Activated naive CD8-positive, alpha-beta T cell treated with anti-CD3 and anti-CD28 coated beads, Interleukin-2, amount 50 U/mL, for 16 hours (primary cell): Measurements from ENCODE around the gene FAM131B.

Source experiments
- DNase-seq: peaks from one replicate; pipeline ENCODE4 v3.0.0-alpha.2; 2020; ENCODE audit warnings: low read depth, low spot score

FAM131B gene

DNA sequence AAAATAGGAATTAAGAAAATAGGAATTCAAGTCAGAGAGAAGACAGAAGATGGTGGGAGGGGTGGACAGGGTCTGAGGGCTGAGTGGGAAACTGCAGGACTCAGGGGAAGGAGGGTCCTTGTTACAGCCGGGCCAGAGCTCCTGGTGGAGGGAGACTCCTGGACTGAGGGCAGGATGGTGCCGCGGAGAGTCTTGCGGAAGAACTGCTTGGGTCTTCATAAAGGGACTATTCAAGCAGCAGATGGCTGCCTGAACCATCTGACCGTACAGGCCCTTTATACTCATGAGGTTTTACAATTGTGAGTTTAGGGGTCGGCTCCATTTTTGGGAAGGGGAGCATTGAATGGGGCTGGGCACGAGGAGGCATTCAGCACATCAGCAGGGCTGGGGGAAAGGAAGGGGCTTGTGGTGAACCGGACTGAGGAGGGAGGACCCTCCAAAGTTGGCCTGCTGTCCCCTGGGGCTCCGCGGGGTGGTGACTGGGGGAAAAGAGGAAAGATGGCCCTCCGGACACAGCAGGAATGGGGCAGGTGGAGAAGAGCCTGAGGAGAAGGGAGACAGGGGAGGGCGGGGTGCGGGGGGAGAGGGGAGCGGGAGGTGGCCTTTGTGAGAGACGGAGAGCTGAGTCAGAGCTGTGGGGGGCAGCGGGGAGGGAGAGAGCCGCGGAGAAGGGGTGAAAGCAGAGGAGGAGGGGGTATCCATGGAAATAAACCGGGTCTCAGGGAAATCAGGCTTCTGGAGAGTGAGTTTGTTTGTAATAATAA is 1.5 kb downstream of the FAM131B start:
- DNase-seq: no peak

DNA sequence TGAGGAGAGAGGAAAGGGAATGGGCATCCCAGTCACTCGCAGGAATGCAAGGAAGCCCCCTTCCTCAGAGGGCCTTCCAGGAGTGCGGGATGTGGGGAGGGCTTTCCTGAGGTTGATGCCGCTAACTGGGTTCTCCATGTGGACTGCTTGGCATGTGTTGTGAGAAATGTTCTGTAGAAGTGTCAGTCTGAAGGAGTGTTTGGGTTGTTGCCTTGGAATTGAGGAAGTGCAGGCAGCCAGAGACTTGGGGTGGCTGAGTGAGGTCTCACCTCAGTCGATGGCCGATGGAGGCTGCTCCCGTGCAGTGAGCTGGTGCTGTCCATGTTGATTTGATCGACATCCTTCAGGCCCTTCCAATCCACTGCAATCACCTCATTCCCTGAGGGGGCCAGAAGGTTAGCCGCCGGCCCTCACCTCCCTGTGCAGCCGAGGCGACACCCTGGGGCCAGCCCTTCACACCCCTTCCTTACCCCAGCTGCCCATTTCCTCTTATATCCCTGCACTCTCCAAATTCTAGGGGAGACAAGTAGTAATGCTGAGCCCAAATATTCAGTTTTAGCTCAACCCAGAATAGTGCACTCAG is 2.7 kb downstream of the FAM131B start:
- no peak for DNase-seq

DNA sequence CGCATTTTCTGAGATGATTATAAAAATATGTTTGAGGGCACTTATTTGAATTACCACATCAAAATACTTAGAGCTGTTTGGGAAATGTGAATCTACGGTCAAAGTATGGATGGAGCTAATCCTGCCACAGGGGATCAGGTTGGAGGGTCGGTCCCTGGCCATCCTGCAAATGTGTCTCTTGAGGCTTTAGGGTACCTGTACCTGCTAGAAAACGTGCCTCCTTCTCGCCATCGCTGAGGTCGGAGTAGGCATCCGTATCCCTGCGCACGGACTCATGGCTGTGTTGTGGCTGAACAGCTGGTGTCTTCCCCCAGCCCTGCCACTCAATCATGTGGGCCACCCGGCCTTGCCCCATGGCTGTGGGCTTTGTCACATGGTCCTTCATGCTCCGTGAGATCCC is 3.9 kb downstream of the FAM131B start:
- DNase-seq: no peak

DNA sequence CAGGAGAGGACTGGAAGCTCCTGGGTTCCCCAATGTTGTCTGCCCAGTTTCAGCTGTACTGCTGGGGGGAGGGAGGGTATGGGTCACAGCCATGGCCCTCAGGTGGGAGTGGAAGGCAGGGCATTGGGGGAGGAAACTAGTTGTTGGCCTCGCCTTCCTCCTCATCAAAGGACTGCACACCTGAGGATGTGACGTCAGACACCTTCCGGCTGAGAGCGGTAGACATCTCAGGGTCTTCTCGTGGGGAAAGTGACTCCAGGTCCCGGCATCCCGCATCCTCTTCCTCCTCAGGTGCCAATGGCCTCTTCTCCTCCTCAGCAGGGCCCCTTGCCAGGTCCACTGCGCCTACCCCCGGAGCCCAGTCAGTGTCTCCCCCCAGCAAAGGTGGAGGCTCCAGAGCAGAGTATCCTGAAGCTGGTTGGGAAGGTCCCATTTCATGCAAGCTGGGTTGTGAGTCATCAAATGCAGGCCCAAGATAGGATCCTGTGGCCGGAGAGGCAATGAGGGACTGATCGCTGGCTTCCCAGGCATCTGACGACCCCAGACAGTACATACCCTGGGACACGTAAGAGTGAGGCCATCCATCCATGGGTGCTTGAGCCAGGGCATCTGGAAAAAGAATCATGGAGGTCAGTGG is 6.0 kb downstream of the FAM131B start:
- no peak for DNase-seq

DNA sequence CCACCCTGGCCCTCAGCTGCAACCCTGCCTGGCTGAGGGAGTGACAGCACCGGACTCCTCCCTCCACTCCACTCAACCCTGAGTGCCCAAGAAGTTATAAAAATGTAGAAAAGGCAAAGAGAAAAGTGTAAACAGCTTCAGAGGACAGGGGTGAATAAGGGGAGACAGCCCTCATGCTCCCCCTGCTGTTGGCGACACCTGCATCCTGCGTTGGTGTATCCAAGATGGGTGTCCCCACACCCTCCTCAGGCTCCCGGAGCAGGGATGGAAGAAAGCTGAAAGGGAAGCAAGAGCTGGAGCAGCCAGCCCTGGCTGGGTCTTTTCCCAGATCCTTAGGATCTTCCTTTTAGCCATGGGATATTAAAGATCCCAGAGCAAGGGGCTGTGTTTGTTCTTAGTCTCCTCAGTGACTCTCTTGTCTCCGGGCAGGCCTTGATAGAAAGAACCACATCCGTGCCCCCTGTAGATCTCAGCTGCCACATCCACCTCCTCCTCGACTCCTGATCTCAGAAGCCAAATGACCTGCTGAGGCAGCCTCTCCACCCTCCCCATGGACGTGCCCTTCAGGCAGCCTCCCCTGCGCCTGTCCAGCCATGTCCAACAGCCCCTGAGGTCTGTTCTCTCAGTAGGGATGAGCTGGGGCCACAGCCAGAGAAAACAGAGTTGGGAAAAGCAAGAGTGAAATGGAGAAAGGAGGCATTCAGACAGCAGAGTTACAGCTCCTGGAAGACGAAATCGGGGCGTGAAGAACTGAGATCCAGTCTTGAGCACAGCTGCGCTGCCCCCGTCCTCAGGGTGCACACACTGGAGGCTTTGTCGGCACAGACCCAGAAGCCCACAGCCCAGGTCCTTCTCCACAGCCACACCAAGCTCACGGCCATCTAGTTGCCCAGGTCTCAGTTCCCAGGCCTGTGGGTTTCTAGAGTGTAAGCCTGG is 6.8 kb downstream of the FAM131B start:
- no peak for DNase-seq

DNA sequence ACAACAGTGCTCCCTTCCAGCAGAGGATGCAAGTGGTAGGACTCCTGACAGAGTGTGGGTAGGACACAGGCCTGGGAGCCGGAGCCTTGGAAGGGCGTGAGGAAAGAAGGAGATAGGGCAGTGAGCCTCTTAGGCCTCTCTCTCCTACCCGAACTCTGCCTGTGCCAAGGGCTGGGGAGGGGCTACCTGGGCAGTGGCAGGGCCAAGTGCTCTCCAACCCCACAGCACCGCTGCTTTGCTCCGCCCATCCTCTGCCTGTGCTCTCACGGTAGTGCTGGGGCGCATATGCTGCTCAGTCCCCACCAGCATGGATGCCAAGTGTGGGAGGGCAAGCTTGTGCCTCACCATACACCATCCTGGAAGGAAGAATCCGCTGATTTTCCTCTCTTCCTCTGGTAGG is 7.5 kb downstream of the FAM131B start:
- DNase-seq: no peak

DNA sequence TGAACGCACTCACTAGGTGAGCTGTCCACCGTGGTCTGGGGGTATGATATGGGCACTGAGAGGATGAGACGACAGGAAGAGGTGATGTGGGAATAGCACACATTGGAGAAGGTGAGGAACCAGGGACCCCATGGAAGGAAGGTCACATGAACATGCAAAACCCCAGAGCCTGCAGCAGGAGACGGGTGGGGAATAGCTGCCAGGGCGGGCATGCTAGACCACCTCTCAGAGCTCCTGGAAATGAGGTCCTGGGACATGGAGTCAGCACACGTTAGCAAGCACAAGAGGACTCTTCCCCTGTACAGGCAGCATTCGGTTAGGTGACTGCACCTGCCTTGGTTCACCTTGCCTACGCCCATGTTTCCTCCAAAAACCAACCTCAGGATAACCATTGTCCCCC is 8.1 kb downstream of the FAM131B start:
- no peak for DNase-seq

DNA sequence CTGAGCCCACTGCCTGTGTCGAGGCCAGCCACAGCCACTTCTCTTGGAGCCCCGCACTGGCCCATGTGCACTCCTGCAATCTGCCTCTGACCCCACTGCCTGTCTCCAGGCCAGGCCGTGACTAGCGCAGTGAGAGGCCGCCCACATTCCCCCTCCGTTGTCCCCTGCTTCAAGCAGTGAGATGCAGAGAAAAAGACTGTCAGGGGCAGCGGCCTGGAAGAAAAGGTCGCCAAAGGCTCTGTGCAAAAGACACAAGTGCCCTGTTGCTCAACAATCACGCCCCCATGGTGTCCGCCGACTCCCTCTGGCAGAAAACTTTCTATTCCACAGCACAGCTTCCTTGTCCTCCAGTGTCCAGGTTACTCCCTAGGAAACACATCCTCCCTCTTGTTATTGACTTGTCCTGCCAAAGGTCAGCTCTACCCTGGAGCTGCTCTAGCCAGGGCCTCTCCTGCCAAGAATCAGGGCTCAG is 9.9 kb downstream of the FAM131B start:
- DNase-seq: no peak

DNA sequence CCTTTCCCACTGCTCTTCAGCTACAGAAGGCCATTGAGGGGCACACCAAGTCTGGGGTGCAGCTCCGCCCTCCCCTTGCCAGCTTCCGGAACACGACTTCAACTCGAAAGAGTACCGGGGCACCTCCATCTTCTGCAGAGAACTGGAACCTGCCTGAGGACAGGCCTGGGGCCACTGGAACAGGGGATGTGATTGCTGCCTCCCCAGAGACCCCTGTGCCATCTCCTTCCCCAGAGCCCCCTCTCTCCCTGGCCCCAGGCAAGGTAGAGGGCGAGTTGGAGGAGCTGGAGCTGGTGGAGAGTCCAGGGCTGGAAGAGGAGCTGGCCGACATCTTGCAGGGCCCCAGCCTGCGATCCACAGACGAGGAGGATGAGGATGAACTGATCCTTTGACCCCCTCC is 10.9 kb downstream of the FAM131B start:
- DNase-seq: no peak

DNA sequence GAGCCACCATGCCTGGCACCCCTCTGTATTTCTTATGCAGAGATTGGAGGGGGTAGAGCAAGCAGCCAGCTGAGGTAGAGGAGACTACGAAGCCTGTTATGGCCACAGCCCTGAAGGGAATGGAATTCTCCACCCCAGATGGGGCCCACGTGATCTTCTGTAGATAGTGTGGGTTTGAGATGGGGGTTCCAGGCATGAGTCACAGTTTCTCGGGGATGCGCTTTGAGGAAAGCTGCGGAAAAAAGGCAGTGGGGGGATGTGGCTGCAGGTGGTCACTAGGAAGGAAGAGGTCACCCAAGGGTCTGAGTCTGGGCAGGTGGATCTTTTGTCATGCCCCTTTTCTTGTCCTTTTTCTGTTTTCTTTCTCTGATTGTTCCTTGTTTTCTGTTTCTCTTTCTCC is 11.5 kb downstream of the FAM131B start:
- no peak for DNase-seq

DNA sequence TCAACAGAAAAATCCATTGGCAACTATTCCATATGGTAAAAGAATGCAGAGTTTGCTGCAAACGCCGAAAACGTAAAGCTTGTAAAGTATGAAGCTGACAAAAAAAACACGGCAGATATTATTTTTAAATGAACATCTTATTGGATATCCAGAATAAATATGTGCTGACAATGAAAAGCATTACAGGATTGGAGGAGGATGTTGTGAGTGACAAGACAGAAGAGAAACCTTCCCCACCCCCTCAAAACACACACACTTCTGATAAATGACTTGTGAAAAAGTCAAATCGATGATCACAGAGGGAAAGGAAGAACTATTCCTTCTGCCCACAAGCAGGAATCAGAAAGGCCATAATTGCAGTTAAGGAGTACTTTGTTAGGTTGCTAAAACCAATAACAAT is 14.6 kb downstream of the FAM131B start:
- no peak for DNase-seq

DNA sequence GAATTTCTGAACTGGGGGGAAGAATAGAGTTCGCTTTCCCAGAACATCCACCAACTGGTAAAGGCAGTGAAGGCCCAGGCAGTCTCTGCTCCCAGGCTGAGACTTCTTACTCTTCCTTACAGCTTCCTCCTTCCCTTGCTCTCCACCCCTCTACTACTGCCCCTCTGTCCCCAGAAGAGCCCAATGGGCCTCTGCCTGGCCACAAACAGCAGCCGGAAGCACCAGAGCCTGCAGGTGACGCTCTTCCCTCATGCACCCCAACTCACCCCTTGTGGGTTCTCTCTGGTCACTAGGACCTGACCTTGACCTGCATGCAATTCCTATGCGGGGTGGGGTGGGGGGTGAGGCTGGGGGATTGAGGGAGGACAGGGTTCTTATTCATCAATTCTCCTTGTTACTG is 16.5 kb downstream of the FAM131B start:
- no peak for DNase-seq

DNA sequence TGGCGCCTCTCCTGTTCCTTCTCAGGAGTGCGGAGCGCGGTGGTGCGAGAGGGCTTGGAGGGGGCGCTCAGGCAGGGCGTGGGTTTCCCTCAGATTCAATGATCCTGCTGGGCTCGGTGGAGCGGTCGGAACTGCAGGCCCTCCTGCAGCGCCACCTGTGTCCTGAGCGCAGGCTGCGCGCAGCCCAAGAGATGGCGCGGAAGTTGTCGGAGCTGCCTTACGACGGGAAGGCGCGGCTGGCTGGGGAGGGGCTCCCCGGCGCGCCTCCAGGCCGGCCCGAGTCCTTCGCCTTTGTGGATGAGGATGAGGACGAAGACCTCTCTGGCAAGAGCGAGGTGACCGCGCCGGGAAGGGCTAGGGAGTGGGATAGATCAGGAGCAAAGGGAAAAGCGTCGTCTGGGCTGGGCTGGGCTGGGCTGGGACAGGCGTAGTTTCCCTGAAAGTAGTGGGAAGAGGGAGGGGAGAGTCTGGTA is 17.0 kb downstream of the FAM131B start:
- peak; percentile 34 for DNase-seq

DNA sequence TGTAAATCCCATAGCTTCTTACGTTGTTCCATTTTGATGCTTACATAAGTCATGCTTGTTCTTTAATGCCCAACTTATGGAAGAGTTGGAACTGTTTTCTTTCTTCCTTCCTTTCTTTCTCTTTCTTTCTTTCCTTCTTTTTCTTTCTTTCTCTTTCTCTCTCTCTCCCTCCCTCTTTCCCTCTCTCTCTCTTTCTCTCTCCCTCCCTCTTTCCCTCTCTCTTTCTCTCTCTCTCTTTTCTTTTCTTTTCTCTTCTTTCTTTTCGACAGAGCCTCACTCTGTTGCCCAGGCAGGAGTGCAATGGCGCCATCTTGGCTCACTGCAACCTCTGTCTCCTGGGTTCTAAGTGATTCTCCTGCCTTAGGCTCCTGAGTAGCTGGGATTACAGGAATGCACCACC is 18.9 kb downstream of the FAM131B start:
- DNase-seq: no peak

DNA sequence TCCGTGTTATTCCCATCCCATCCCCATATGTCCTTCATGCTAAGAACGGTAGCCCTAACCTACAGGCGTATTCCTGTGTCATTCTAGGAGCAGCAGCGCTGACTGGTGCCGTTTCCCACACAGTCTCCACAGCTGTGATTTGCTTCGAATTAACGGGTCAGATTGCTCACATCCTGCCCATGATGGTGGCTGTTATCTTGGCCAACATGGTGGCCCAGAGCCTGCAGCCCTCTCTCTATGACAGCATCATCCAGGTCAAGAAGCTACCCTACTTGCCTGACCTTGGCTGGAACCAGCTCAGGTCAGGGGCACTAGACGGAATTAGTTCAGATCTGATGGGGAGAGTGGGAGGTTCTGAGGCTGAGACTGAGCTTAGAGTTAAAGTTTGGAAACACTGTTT is 20.7 kb downstream of the FAM131B start:
- no peak for DNase-seq

DNA sequence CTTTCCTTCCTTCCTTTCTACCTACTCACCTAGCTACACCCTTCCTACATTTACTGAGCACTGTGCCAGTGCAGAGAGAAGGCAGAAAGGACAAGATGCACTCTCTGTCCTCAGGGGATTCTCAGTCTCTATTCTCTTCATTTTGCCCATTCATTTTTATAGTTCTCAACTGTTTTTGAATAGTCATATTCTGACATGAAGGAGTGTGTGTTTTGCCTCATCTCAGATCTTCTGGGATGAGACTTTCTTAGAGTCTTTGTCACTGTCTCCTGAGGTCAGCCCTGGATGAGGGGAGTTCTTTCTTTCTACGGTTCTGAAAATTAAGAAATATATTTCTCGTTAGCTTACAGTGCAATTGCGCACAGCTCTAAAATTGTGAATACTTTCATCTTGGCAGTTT is 25.3 kb downstream of the FAM131B start:
- DNase-seq: no peak

DNA sequence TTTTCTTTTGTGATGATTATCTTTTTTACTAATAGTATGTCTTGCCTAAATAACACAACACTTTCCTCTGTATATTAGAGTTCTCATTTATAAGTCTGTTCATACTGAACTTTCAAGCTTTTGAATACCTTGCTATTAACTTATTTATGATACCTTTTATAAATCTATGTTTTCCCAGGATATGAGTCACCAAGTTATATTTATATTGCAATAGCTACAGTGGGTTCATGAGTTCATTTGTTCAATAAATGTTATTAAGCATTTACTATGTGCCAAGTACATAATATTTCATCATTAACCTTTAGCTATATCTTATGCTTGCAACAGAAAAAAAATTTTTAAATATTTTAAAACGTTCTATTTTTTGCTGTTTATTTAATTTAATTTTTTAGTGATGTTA is 28.3 kb downstream of the FAM131B start:
- no peak for DNase-seq

DNA sequence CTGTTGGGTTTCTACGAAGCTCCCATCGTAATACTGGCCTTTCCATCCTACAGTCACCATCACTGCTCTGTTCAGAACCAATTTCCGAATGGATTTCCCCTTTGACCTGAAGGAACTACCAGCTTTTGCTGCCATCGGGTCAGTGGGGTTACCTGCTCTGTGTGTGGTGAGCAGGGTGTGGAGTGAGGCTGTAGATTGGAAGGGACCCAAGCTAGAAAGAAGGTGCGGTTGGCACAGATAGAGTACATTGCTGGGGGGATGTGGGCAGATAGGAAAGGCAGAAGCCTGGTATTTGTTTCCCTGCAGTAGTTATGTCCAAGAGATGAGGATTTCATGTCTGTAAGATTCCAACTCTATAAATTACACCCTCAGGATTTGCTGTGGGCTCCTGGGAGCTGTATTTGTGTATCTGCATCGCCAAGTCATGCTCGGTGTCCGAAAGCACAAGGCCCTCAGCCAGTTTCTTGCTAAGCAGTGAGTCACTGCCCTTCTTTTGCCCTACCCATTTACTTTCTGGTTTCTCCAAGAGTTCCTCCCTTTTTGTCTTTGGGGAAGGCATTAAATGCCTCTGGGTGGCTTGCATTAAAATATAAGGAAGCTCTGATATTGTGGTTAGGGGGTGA is 31.2 kb downstream of the FAM131B start:
- no peak for DNase-seq

DNA sequence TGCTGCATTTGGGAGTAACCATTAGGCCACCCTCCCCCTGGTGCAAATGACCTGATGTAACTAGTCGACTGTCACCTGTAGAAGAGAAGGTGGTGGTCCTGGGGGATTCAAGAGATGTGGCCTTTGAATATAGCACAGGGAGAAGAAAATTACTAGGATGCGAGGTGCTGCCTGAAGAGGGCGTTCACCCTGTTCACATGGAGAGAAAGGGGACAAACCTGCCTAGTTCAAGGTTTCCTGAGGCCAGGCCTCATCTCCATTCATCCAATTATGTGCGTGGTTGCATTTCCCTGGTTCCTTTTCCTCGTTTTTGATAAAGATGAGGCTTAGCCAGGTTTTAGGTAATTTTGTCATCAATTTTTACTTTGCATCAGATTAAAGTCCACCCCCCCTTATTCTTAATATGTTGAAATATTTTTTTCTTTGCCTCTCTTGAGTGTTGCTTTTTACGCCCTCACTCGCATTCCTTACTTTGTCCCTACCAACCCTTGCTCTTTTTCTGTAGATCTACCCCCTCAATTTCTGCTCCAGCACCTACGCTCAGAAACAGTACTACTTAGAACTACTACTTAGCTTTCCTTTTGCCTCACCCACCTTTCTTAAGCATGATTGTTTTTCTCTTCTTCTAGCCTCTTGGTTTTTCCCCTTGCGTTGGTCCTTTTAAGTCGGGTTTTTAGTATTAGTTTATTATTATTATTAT is 32.9 kb downstream of the FAM131B start:
- no peak for DNase-seq

DNA sequence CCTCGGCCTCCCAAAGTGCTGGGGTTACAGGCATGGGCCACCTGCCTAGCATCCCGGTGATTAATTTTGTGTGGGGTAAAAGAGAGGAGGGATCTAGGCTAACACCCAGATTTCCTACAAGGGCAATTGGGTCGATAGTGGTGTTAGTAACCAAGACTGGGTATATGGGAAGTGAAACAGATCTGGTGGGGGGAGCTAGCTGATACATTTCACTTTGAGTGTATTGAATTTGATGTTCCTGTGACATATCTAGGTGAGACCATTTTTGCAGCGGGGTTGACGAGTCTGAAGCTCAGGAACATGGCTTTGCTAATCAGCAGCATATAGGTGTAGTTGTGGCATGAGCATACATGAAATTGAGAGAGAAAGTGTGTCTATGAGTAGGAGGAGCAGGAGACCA is 34.6 kb downstream of the FAM131B start:
- DNase-seq: no peak

DNA sequence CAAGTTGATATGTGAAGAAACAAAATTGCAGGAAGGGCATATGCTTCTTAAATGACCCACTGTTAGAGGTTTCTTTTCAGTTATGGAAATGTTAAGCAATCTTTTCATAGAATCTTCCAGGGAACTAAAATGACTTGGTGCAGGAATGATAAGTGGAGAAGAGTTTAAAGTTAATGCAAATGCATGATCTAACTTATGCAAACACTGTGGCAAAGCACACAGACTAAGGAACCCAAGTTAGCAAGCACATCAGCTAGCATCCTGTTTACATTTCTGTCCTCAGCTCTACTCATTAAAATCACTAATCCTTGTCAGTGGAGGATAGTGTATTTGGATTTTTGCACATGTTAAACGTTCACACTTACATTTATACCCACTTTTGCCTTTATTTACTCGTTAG is 37.3 kb downstream of the FAM131B start:
- DNase-seq: no peak
